Measurements from ENCODE around the gene GFRA4.

GRCh38 chr20:3663858-3664257 lies 659 bp upstream of the GFRA4 start:
- TF ChIP-seq, protein P1, sequence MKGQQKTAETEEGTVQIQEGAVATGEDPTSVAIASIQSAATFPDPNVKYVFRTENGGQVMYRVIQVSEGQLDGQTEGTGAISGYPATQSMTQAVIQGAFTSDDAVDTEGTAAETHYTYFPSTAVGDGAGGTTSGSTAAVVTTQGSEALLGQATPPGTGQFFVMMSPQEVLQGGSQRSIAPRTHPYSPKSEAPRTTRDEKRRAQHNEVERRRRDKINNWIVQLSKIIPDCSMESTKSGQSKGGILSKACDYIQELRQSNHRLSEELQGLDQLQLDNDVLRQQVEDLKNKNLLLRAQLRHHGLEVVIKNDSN (CRISPR knock-in tag; IDR thresholded peaks at IDR 0.05), result no peak
- no peak for TF ChIP-seq ZNF423 (CRISPR knock-in tag; IDR thresholded peaks at IDR 0.05)
- no peak for TF ChIP-seq ATF3 (CRISPR knock-in tag; conservative IDR thresholded peaks at IDR 0.05)
- no peak for TF ChIP-seq TEAD4 (CRISPR knock-in tag; IDR thresholded peaks at IDR 0.05)
- TF ChIP-seq NFYB (CRISPR knock-in tag; conservative IDR thresholded peaks at IDR 0.05; ENCODE audit: low read depth), result no peak
- no peak for TF ChIP-seq TEAD1 (CRISPR knock-in tag; IDR thresholded peaks at IDR 0.05)
- no peak for TF ChIP-seq SP1 (CRISPR knock-in tag; conservative IDR thresholded peaks at IDR 0.05)
- no peak for TF ChIP-seq IRF2 (CRISPR knock-in tag; IDR thresholded peaks at IDR 0.05; ENCODE audit: borderline replicate concordance, low read depth)
- TF ChIP-seq CTCF (IDR thresholded peaks at IDR 0.05), result no peak
- no peak for TF ChIP-seq CREB1 (CRISPR knock-in tag; IDR thresholded peaks at IDR 0.05)
- no peak for TF ChIP-seq MXD4 (CRISPR knock-in tag; IDR thresholded peaks at IDR 0.05; ENCODE audit: borderline replicate concordance)

Measured in WTC11 (cell line).